T-helper 1 cell treated with Interleukin-12 subunit alpha and Interleukin-12 subunit beta and Interleukin-4 antibody, amounts not matched to agents 30 μg/mL and 1 μg/mL, for 36 hours (primary cell): ENCODE results near the gene ELOVL5.

Experiments used
- H3K27ac Mint-ChIP-seq: one replicate; pipeline ENCODE4 v1.8.0; 2021; ENCODE audit warnings: mild to moderate bottlenecking, mixed read lengths
- H3K27me3 Mint-ChIP-seq: one replicate; pipeline ENCODE4 v1.8.0; 2021; ENCODE audit warnings: low read depth, mixed read lengths
- H3K36me3 Mint-ChIP-seq: one replicate; pipeline ENCODE4 v1.8.0; 2021; ENCODE audit warnings: low read depth, mixed read lengths
- H3K4me1 Mint-ChIP-seq: one replicate; pipeline ENCODE4 v1.8.0; 2021; ENCODE audit warnings: low read depth, mixed read lengths
- H3K4me3 Mint-ChIP-seq: one replicate; pipeline ENCODE4 v1.8.0; 2021; ENCODE audit warnings: mild to moderate bottlenecking, moderate library complexity, mixed read lengths
- H3K9me3 Mint-ChIP-seq: one replicate; pipeline ENCODE4 v1.8.0; 2021; ENCODE audit warnings: mixed read lengths

The ELOVL5 gene

DNA sequence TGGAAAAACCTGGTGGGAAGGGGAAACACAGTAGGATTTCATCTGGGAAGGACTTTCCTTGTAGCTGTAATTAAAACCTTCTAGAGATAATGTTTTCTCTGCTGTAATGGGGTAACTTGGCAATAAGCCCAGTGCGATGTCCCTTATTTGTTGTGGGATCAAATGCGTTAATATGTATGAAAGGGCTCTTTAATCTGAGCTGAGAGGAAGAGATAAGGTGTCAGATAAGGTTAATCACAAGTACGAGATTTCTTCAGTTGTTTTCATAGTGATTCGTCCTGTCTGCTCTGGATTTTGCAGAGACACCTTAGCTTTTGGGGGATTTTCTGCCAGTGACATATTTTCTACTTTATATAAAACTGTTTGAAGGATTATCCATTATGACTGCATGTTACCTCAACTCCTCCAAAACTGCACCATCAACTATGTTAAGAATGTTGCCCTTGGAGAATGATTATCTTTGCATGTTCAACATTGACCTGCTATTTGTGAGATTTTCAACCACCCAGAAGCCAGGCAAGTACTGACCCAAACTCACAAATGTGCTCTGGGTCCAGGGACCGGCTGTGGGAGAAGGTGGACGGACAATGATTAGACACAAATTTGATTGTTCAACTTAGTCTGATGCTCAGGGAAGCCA is 21.2 kb upstream of the ELOVL5 start:
- Mint-ChIP-seq H3K27ac (no peak overlapping the region), H3K36me3 (peaks cover 4% of the 10 kb centered on the region), H3K4me1 (peaks cover 2% of the 10 kb centered on the region), H3K27me3 (peaks cover 37% of the 10 kb centered on the region), H3K9me3 (peaks cover 6% of the 10 kb centered on the region), H3K4me3 (no peak overlapping the region)

DNA sequence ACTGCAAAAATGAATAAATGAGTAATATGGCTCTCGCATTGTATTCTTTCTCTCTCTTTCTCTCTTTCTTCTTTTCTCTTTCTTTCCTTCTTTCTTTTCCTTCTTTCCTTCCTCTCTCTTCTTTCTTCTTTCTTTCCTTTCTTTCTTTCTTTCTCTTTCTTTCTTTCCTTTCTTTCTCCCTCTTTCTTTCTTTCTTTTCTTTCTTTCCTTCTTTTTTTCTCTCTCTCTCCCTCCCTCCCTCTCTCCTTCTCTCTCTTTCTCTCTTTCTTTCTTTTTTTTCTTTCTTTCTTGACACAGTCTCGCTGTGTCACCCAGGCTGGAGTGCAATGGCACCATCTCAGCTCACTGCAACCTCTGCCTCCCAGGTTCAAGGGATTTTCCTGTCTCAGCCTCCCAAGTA is 20.3 kb upstream of the ELOVL5 start:
- Mint-ChIP-seq H3K27me3 (peaks cover 29% of the 10 kb centered on the region), H3K4me3 (no peak overlapping the region), H3K36me3 (peaks cover 4% of the 10 kb centered on the region), H3K4me1 (peaks cover 2% of the 10 kb centered on the region), H3K27ac (no peak overlapping the region), H3K9me3 (peaks cover 7% of the 10 kb centered on the region)

DNA sequence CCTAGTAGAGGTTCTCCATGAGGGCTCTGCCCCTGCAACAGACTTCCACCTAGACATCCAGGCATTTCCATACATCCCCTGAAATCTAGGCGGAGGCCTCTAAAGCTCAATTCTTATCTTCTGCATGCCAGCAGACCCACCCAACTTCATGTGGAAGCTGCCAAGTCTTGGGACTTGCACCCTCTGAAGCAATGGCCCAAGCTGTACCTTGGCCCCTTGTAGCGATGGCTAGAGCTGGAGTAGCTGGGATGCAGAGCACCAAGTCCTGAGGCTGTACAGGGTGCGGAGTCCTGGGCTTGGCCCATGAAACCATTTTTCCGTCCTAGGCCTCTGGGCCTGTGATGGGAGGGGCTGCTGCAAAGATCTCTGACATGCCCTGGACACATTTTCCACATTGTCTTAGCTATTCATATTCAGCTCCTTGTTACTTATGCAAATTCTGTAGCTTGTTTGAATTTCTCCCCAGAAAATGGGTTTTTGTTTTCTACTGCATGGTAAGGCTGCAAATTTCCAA is 17.4 kb upstream of the ELOVL5 start:
- no peak overlapping the region for H3K27ac Mint-ChIP-seq
- peaks cover 7% of the 10 kb centered on the region for H3K9me3 Mint-ChIP-seq
- H3K36me3 Mint-ChIP-seq, result peaks cover 4% of the 10 kb centered on the region
- H3K27me3 Mint-ChIP-seq, result peaks cover 22% of the 10 kb centered on the region
- H3K4me1 Mint-ChIP-seq, result peaks cover 16% of the 10 kb centered on the region
- no peak overlapping the region for H3K4me3 Mint-ChIP-seq

DNA sequence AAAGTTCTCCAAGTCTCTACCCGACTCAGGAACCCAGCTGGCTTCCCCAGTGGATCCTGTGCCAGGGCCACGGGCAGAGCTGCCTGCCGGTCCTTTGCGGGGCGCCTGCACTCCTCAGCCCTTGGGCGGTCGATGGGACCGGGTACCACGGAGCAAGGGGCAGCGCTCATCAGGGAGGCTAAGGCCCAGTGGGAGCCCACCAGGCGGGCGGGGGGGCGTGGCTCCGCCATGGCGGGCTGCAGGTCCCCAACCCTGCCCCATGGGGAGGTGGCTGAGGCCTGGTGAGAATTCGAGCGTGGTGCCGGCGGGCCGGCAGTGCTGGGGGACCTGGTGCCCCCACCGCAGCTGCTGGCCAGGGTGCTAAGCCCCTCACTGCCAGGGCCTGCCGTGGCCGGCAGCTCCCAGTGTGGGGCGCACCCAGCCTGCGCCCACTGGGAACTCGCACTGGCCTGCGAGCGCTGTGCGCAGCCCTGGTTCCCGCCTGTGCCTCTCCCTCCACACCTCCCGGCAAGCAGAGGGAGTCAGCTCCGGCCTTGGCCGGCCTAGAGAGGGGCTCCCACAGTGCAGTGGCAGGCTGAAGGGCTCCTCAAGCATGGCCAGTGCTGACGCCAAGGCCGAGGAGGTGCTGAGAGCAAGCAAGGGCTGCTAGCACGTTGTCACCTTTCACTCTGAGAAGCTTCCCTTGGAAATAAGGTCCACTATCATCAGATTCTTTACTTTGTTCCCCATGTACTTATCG is 14.8 kb upstream of the ELOVL5 start:
- peaks cover 6% of the 10 kb centered on the region for H3K27me3 Mint-ChIP-seq
- peaks cover 6% of the 10 kb centered on the region for H3K36me3 Mint-ChIP-seq
- peaks cover 7% of the 10 kb centered on the region for H3K9me3 Mint-ChIP-seq
- peaks cover 30% of the 10 kb centered on the region for H3K4me1 Mint-ChIP-seq
- no peak overlapping the region for H3K27ac Mint-ChIP-seq
- no peak overlapping the region for H3K4me3 Mint-ChIP-seq

DNA sequence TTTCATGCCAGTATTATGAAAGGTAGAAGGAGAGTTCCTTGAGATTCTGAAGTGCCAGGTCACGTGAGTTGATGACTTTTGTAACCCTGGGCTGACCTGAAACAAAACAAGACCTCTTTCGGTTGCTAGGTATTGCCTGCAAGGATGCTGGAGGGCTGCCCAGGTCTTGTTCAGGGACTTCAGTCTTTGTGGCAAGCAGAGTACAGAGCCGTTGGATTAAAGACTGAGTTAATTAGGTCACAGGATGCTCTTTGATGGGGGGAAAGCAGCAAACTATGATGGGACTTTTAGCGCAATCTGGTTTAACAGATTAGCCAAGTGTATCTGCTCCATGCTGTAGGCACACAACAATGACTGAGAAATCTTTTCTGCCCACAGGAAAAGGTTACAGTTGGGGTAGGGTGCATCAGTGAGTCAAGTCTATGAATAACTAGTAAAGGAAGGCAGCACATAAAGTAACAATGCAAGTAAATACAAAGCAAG is 12.8 kb upstream of the ELOVL5 start:
- Mint-ChIP-seq H3K4me1 (peaks cover 40% of the 10 kb centered on the region), H3K9me3 (peaks cover 3% of the 10 kb centered on the region), H3K27ac (peak overlapping the region; percentile 99), H3K4me3 (peak overlapping the region; percentile 54), H3K27me3 (no peaks in the 10 kb centered on the region), H3K36me3 (peaks cover 2% of the 10 kb centered on the region)

DNA sequence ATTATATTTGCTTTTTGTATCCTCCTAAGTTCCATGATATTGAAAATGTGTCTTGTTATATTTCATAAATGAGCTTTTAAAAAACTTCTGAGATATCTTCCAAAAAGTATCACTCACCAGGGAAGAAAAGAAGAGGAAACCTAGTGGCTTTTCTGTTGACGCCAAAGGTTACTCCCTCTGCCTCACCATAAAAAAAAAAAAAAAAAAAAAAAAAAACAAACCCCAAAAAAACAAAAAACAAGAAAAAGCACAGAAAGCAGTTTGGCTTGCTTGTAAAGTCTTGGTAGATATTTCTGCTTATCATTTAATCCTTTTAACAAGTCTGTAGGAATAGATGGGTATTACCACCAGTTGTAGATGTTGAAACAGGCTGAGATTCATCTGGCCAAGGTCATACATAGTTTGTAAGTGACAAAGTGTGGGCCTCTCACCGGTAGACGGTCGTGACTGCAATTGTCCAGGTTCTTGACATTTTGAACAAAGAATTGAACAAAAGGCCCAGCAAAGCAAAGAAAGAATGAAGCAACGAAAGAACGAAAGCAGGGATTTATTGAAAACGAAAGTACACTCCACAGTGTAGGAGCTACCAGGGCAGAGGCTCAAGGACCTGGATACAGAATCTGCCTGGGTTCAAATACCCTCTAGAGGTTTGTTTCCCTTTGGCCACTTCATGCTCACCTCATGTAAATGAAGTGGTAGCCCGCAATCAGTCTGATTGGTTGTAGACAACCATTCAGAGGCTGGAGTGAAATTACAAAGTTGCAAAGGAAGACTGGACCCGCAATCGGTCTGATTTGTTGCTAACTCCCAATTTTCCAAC is 11.6 kb upstream of the ELOVL5 start:
- peak overlapping the region; percentile 90 for H3K4me3 Mint-ChIP-seq
- peaks cover 40% of the 10 kb centered on the region for H3K4me1 Mint-ChIP-seq
- peaks cover 2% of the 10 kb centered on the region for H3K36me3 Mint-ChIP-seq

DNA sequence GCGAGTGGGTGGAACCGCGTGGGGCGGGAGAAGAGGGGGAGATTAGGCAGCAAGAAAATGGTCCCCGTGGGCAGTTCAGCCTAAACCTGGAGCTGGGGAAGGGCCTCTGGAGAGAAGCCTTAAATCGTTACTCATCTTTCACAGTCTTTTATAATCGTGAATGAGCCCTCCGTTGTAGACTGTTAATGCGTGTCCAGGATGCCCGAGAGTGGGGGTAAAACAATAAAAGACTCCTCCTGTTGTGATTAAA is 11.0 kb upstream of the ELOVL5 start:
- Mint-ChIP-seq H3K36me3 (peaks cover 2% of the 10 kb centered on the region), H3K27ac (peak overlapping the region; percentile 99), H3K4me1 (peaks cover 40% of the 10 kb centered on the region), H3K9me3 (no peaks in the 10 kb centered on the region), H3K27me3 (peaks cover under 1% of the 10 kb centered on the region), H3K4me3 (peak overlapping the region; percentile 90)

More for the DNA sequence above, 11.6 kb upstream of the ELOVL5 start:
- Mint-ChIP-seq H3K27me3 (no peaks in the 10 kb centered on the region), H3K27ac (peak overlapping the region; percentile 99), H3K9me3 (peaks cover 3% of the 10 kb centered on the region)

DNA sequence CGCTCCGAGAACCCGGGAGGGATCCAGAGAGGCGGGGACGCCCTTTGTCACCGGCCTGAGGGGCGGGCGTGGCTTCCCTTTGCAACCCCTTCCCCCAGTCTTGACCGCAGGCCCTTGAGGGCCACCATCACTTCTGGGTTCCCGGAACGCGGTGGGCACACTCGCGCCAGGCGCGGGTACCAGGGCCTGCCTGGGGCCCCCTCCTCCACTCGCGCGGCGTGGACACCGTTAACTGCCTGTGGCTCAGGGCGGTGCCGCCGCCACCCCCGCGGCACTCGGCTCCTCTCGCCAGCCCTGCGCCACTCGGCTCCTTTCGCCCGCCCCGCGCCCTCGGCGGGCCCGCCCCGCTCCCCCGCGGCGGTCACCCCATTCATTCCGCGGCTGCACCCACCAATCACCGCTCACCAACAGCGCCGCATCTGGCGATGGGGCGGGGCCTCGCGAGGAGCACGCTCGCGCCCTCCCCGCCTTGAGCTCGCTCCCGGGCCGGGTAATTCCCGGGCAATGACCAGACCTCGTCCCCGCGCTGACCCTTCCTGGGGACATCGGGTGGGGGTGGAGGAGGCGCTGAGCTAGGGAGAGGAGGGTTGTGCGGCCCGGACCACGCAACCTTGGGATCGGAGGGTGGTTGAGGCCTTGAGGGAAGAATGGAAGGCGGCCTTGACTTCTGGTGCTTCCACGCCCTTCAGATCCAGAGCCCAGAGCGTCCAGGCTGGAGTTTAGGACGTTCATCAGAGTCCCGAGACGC is 10.5 kb upstream of the ELOVL5 start:
- peaks cover 40% of the 10 kb centered on the region for H3K4me1 Mint-ChIP-seq
- peak overlapping the region; percentile 90 for H3K4me3 Mint-ChIP-seq
- peaks cover 2% of the 10 kb centered on the region for H3K36me3 Mint-ChIP-seq
- no peaks in the 10 kb centered on the region for H3K9me3 Mint-ChIP-seq
- H3K27ac Mint-ChIP-seq, result peak overlapping the region; percentile 99
- peaks cover 5% of the 10 kb centered on the region for H3K27me3 Mint-ChIP-seq

DNA sequence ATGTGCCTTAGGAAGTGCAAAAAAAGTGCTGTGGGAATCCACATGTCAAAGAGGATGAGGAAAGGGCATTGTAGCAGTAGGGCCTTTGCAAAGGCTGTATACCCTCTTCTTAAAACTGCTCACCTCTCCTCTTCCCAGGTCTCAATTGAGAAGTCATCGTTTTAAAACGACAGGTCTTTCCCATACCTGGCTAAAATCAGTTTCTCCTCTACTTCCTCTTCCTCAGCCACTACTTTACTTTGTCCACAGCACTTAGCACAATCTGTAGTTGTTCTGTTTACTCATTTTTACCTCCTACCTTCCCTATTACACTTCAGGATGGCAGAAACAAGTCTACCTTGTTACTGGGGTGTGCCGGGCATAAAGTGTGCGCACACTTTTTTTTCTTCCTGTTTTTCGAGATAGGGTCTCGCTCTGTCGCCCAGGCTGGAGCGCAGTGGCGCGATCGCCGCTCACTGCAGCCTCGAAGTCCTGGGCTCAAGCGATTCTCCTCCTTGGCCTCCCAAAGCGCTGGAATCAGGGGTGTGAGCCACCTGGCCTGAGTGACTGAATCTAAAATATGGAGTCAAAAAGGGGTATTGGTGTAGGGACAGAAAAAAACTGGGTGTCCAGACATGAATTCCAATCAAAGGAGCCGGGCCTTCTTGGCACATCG is 9.8 kb upstream of the ELOVL5 start:
- Mint-ChIP-seq H3K36me3 (peaks cover 2% of the 10 kb centered on the region), H3K4me1 (peaks cover 41% of the 10 kb centered on the region), H3K27ac (peak overlapping the region; percentile 99), H3K9me3 (no peaks in the 10 kb centered on the region), H3K4me3 (peak overlapping the region; percentile 79), H3K27me3 (peaks cover 8% of the 10 kb centered on the region)

DNA sequence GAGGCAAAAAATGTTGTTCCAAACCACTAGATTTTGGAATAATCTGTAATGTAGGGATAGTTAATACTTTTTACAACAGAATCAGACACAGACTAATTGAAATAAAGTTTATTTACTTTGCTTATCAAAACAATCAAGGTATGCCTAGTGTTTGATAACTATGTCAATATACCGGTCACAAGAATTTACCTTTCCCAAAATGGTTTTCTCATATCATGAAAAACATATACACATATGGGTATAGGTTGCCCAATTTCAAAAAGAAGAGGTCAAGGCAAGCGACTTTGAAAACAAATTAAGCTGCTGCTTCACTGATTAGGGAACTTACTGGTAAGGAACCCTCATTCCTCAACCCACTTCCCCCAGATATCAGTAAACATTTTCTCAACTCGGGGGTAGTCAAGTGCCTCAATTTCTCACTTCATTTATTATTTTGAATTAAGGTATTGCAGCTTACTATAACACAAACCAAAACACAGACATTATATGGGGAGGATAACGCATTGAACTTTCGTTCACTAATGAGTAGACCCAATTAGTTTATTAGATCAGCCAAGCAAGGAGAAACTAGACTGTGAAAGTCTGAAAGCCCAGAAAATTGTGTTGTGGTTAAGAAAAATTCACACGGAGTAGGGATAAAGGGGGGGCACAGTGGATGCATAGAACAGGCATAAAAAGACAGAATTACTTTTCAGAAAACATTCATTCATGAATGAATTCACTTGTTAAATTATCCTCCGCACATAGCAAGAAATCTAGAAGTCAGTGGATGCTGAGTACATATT is 9.0 kb upstream of the ELOVL5 start:
- peaks cover 42% of the 10 kb centered on the region for H3K4me1 Mint-ChIP-seq

DNA sequence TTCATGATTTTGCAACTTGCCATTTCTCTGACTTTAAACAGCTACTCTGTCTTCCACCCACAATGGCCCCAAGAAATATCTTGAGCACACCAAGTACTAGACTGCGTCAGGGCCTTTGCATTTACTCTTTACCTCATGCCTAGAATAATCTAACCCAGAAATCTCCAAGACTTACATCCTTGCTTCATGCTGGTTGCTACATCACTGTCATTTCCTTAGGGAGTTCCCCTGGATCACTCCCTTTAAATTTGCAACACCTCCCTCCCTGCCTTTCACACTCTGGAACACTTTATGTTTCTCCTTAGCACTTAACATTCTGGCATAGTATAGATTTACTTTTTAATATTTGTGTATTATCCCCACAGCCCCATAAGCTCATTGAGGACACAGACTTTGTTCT is 4.9 kb upstream of the ELOVL5 start:
- Mint-ChIP-seq H3K36me3 (no peaks in the 10 kb centered on the region), H3K4me1 (peaks cover 22% of the 10 kb centered on the region), H3K4me3 (no peak overlapping the region), H3K27me3 (peaks cover 31% of the 10 kb centered on the region), H3K9me3 (no peaks in the 10 kb centered on the region), H3K27ac (no peak overlapping the region)

More for the DNA sequence above, 9.0 kb upstream of the ELOVL5 start:
- Mint-ChIP-seq H3K27me3 (peaks cover 16% of the 10 kb centered on the region), H3K27ac (peak overlapping the region; percentile 79), H3K4me3 (peak overlapping the region; percentile 62), H3K36me3 (peaks cover 2% of the 10 kb centered on the region), H3K9me3 (no peaks in the 10 kb centered on the region)

DNA sequence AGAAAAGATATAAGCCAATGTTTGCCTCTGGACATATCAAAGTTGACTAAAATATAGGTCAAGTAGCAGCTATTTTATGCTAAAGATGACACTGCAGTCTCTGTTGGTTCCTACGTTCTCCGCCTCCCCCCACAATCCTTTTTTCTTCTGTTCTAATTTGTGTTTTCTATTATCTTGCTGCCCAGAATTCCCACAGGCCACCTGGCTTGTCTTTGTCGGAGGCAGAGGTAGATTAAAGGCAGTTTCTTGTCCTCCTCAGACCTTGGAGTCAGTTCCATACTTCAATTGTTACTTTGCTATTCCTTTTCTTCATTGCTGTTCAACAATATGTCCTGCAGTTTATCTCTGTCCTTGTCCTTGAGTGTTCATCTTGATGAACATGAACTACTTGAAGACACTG is 3.6 kb upstream of the ELOVL5 start:
- no peaks in the 10 kb centered on the region for H3K36me3 Mint-ChIP-seq
- H3K27ac Mint-ChIP-seq, result no peak overlapping the region
- no peak overlapping the region for H3K4me3 Mint-ChIP-seq
- H3K4me1 Mint-ChIP-seq, result peaks cover 12% of the 10 kb centered on the region
- H3K9me3 Mint-ChIP-seq, result no peaks in the 10 kb centered on the region
- peaks cover 31% of the 10 kb centered on the region for H3K27me3 Mint-ChIP-seq

DNA sequence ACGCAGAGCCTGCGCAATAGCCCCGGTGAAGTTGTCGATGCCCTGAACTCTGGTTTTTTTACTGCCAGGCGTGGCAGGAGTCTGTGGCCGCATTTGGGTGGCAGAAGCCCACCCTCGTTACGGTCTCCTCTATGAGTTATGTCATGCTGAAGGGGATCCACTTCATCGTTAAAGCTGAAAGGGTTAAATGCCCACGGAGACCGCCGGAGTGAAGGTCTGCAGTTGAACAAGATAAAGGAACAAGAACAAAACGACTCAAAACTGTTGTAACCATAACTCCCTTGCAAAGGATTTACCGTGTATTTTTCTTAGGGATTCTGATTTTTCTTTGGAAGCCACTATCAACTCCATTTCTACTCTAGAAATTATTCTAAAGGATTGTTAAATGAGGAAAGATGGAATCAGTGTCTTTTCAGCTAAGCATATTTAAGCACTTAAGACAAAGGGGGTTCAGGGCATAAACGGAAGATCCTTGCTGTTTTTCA is 501 bp upstream of the ELOVL5 start:
- peaks cover 25% of the 10 kb centered on the region for H3K27me3 Mint-ChIP-seq
- H3K27ac Mint-ChIP-seq, result peak overlapping the region; percentile 92
- peak overlapping the region; percentile 95 for H3K4me3 Mint-ChIP-seq
- no peaks in the 10 kb centered on the region for H3K9me3 Mint-ChIP-seq
- H3K36me3 Mint-ChIP-seq, result peaks cover 17% of the 10 kb centered on the region
- H3K4me1 Mint-ChIP-seq, result peaks cover 39% of the 10 kb centered on the region
